ENCODE measurements around the gene MTF1.
"Not testable (repeated sequence)": the region's sequence is repeated elsewhere in the genome, so short reads cannot be mapped to it uniquely, and the experiment has no call there.

GRCh38 chr1:37906591-37906990 is 47.2 kb upstream of the MTF1 start:
- TF ChIP-seq CTCF (IDR thresholded peaks at IDR 0.05 in 2 of 3, conservative IDR thresholded peaks at IDR 0.05 in 1 of 3; ENCODE audit: borderline replicate concordance in 1 of 3, insufficient read depth in 1 of 3, low read depth in 2 of 3, low read length in 2 of 3); ZFX (IDR thresholded peaks at IDR 0.05); REST (IDR thresholded peaks at IDR 0.05; ENCODE audit: low read depth); POLR2A (IDR thresholded peaks at IDR 0.05; ENCODE audit: borderline replicate concordance, extremely low read depth, insufficient read depth, insufficient read length); POLR2AphosphoS5 (IDR thresholded peaks at IDR 0.05; ENCODE audit: low read depth, low read length); EZH2 (IDR thresholded peaks at IDR 0.05); ATF3 (IDR thresholded peaks at IDR 0.05); RAD21 (IDR thresholded peaks at IDR 0.05; ENCODE audit: low read depth); MAX (IDR thresholded peaks at IDR 0.05); SIN3A (IDR thresholded peaks at IDR 0.05; ENCODE audit: low read depth); CEBPB (IDR thresholded peaks at IDR 0.05; ENCODE audit: low read depth); YY1 (IDR thresholded peaks at IDR 0.05; ENCODE audit: extremely low read depth, insufficient replicate concordance, low read depth, low read length): not testable (repeated sequence)
